HG03097 (cell line): Measurements from ENCODE around the gene MRTFB.

Experiments used
- ATAC-seq: cut with Tn5 transposase; IDR thresholded peaks from one replicate; pipeline ENCODE4 v1.9.1; 2021; ENCODE audit not compliant: unreplicated experiment, low FRiP score

MRTFB gene

GRCh38 chr16:14131774-14132695 lies 60.9 kb downstream of the MRTFB start:
- no peak for ATAC-seq

DNA sequence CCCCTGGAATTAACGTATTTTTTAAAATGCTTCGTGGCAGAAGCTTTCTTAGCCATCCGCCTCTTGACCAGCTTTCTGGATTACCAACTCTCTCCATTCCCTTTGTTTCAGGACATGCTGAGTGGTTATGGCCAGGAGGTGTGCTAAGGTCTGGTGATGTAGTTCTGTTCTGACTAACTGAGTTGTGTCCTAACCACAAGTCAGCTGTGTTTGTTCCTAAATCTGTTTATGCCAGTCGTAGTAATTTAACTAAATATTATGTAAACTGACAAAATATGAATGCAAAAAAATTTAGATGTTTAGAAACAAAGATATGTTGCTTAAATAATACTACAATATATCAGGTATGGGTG lies 61.6 kb downstream of the MRTFB start:
- ATAC-seq: no peak

GRCh38 chr16:14133907-14134306 lies 62.8 kb downstream of the MRTFB start:
- ATAC-seq: no peak

DNA sequence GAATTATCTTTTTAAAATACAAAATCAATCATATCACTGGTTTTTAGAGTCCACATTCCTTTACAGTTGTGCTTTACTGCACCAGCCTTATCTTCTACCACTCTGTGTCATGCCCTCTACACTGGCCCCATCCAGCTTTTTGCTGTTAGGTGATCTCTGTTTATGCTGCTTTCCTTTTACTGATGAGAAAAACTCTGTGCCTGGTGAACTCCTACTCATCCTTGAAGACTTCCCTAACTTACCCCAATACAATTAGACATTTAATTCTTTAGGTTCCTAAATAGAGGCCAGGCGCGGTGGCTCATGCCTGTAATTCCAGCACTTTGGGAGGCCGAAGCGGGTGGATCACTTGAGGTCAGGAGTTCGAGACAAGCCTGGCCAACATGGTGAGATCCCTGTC lies 64.6 kb downstream of the MRTFB start:
- ATAC-seq: no peak

DNA sequence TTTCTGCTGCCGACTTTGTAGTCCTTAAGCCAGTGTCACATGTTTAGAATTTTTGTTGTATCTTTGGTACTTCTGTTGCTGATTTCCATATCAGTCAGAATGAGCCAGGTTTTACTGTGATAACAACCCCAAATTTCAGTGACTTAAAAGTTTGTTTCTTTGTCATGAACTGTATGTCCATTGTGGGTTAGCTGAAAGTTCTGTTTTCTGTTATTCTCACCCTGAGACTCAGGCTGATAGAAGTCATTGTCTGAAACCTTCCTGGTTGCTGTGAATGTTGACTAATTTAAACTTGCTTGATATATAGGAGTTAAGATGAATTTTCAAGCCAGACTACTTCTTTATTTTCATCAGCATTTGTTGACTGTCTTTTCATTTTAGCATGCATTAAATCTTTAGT lies 68.8 kb downstream of the MRTFB start:
- no peak for ATAC-seq

DNA sequence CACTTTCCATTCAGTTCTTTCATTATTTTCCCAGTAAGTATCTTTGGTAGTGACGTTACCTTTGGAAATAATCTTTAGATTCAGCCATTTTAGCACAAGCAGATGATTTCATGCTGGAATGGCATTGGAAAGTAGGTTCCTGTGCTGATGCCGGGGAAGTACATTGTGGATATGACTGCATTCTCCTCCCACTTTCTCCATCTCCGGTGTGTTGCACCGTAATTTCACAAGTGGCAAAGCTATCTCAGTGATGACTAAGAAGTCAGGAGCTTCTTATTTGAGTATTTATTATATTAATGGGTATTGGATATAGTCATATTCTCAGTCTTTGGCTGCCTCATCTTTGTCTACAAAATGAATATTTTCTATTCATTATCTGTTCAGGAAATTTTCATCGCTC lies 69.8 kb downstream of the MRTFB start:
- ATAC-seq: no peak

DNA sequence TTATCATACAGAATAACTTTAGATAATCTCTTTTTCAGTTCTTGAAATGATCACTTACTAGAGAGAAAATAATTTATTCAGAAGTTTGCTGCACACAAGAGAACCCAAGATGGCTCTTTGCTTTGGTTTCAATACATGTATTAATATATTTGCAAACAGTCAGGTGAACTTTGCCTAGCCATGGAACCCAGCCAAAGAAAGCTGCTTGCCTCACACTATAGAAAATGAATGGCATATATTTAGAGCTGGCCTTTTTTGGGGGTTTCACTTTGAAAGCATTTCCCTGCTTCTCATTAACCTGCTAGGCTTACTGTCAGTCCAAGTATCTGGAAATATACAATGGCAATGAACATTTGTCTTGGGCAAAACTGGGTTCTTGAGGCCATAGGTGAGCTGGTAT lies 75.3 kb downstream of the MRTFB start:
- no peak for ATAC-seq

DNA sequence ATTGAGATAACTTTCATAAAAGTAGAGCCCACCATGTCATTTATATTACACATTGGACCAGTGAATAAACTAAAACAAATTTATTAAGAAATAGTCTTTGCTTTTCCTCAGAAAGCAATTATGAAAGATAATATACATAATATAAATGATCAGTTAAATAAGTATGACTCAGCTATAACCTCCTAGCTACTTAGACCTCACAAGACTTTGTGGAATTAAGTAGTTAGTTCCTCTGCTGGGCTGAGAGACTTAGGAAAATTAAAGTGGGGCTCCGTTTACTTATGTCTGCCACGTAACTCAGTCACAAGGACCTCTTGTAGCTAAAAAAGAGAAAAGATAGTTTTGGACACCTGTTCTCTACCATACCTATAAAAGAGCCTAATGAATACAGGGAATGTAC lies 76.9 kb downstream of the MRTFB start:
- ATAC-seq: no peak

DNA sequence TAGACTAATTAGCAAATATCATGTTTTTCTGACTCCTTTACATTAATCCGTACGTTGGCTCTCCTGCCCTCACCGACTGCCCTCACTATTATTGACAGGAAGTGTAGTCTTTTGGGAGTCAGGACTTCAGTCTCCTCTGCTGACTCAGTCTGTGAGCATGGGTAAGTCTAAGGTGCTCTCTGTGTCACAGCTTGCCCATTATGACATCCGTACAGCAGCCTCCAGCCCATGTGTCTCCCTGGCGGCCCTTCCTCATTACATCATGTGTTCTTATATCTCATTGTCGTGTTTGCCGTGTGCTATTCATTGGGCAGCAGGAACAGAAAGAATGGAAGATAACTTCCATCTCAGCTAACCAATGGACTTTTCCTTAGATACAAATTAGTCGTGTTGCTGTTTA lies 77.5 kb downstream of the MRTFB start:
- no peak for ATAC-seq

DNA sequence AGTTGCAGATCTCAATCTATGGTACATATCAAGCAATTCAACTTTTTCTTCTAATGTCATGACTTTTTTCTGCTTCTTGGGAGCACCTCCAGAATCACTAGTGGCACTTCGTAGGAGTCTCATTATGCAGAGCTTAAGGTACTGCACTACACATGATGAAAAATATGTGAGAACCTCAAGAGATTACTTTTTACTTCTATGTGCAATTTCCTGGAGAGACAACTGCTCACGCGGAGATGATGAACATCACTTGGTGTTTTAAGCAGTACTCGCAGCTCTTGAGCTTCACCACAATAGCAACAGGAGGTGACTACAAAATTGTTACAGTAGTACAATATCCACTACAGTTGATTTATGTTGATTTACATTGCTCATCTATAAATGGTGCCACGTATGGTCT lies 79.7 kb downstream of the MRTFB start:
- ATAC-seq: no peak

DNA sequence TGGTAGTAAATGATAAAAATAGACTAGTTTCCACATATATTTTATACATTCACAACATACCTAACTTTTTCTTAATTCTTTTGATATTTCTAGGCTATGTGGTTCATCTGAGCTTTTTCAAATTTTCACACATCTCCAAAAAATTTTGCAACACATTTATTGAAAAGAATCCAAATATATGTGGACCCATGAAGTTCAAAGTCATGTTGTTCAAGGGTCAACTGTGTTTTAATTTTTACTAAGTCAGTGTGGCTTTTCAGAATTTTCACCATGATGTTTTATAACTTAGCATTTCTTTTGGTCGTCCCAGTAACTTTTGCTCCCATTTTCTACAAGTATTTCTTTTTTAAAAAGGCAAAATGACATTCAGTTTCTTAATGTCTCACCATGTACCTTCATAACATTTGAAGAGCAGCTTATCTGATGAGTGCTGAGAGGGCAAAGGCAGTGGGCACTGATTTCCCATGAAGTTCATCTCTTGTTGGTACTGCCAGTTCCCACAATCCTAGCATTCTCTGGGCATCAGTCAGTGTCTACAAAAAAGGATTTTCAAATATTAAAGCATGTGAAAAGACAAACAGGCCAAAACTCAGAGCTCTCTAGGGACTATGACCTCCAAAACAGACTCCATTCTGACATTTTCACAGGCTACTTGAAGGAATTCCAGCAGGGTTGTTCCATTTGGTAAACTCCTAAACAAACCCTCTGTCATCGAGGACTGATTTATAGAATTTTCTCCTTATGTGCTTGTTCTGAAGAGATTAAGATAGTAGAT lies 80.3 kb downstream of the MRTFB start:
- ATAC-seq: no peak

- ATAC-seq: no peak
These were observed 84.6 kb downstream of the MRTFB start for GRCh38 chr16:14155572-14156190.

- no peak for ATAC-seq
These were observed 94.0 kb downstream of the MRTFB start for GRCh38 chr16:14164916-14165662.

GRCh38 chr16:14168146-14168545 lies 97.0 kb downstream of the MRTFB start:
- no peak for ATAC-seq

- no peak for ATAC-seq
These were observed 101.2 kb downstream of the MRTFB start for GRCh38 chr16:14172200-14172809.

GRCh38 chr16:14175086-14175485 lies 104.0 kb downstream of the MRTFB start:
- no peak for ATAC-seq

DNA sequence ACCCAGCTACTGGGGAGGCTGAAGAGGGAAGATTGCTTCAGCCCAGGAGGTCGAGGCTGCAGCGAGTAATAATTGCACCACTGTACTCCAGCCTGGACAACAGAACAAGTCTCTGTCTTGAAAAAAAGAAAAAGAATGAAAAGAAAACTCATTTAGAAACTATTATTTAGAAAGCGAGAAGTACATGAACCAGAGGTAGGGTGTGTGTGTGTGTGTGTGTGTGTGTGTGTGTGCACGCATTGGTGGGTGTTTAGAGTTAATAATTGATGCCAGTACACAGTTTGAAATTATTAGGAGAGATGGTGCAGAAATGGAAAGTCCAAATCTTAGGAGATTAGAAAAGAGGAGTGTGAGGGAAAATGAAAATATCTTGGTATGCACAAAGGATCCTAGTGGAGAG lies 106.6 kb downstream of the MRTFB start:
- no peak for ATAC-seq

- ATAC-seq: no peak
These were observed 108.0 kb downstream of the MRTFB start for GRCh38 chr16:14179116-14179515.

- no peak for ATAC-seq
These were observed 109.4 kb downstream of the MRTFB start for GRCh38 chr16:14180481-14180944.

- ATAC-seq: no peak
These were observed 110.4 kb downstream of the MRTFB start for GRCh38 chr16:14181371-14182050.
